Prostate gland (tissue), 2 donors: ENCODE data around the gene UPP1. TPM values are rescaled to one million over a fixed set of nuclear protein-coding genes. Genes with fewer than 3 reads are reported as not detected.

Source experiments
- DNase-seq: peaks from one replicate; pipeline ENCODE4 v3.0.0-alpha.2; 2019; ENCODE audit warnings: low spot score
- H3K27ac ChIP-seq, 2 donors: fragments of 200-600 bp; sonication (generic); 2 replicates each; pipeline ENCODE4 v1.5.1; 2017 to 2019
- H3K27me3 ChIP-seq: fragments of 200-600 bp; sonication (generic); replicated peaks from 2 replicates; pipeline ENCODE4 v1.5.1; 2019; ENCODE audit not compliant: insufficient read depth
- H3K36me3 ChIP-seq, 2 donors: fragments of 200-600 bp; sonication (generic); 1 replicate in 1 of 2; 2 replicates in 1 of 2; pipeline versions ENCODE4 v1.5.1 to v1.8.1; 2017 to 2019
- H3K4me1 ChIP-seq: fragments of 200-600 bp; sonication (generic); replicated peaks from 2 replicates; pipeline ENCODE4 v1.5.1; 2019
- H3K4me3 ChIP-seq, 2 donors: fragments of 200-600 bp; sonication (generic); 2 replicates each; pipeline ENCODE4 v1.5.1; 2017 to 2019
- H3K9me3 ChIP-seq: fragments of 200-600 bp; sonication (generic); 2 replicates; pipeline ENCODE4 v1.5.1; 2017
- POLR2A ChIP-seq: fragments of 450-650 bp; IDR thresholded peaks from one replicate; pipeline ENCODE4 v1.6.1; 2016; ENCODE audit warnings: antibody characterized with exemption, mild to moderate bottlenecking
- POLR2AphosphoS5 ChIP-seq: sonication (generic); formaldehyde crosslinking; IDR thresholded peaks from one replicate; pipeline ENCODE4 v1.6.1; 2017; ENCODE audit warnings: antibody characterized with exemption
- WGBS: methylation state at CpG from one replicate; pipeline ENCODE4 v1.1.5; 2018; 5-methylcytosine and 5-hydroxymethylcytosine counted together
- intact Hi-C: fragments of 100-400 bp; cut with DNase I; formaldehyde crosslinking; loops from one replicate; pipeline ENCODE4 v1.14.2; 2022
- total RNA-seq, 2 donors: library from RNA; depleted of rRNA; stranded (reverse); fragments of >200 nt; gene quantifications; one replicate each; pipeline ENCODE4 v1.1.0, GENCODE V29; 2016
- TF ChIP-seq, protein P1 (sequence below), 4 experiments: fragments of 200-600 bp in 2 of 4; fragments of 450-650 bp in 2 of 4; sonication (generic) in 2 of 4; IDR thresholded peaks; 1 replicate in 3 of 4; 2 replicates in 1 of 4; pipeline ENCODE4 v1.5.1; 2016 to 2019; ENCODE audit warnings: antibody characterized with exemption in 4 of 4, mild to moderate bottlenecking in 2 of 4, moderate library complexity in 2 of 4

UPP1 gene
- total RNA-seq, 2 donors from 2014 or later = 4.9 to 13.0 TPM

DNA sequence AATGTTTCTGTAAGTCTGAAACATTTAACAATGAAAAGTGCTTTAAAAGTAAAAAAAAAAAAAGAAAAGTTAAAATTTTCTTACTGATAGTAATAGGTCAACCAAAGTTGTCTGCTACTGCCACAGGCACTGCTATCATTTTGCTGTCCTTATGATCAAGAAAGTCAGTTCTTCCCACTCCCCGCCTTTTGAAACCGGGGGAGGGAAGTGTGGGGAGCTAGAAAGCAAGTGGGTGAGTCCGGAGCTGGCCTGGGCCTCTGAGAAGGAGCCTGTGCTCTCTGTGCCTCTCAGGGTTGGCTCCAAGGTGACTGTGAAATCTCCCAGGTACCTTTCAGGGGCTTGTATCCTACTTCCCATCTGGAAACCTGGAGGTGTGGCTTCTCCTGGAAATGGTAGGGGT lies 46.4 kb upstream of the UPP1 start:
- intact Hi-C loops = no loop called here
- no peak overlapping the region for H3K27ac ChIP-seq
- H3K36me3 ChIP-seq = no peaks in the 10 kb centered on the region
- 47% methylated on average over 3 of the region's 3 CpGs for WGBS
- no peaks in the 10 kb centered on the region for H3K9me3 ChIP-seq
- TF ChIP-seq POLR2AphosphoS5 = no peak
- no peak for DNase-seq
- no peaks in the 10 kb centered on the region for H3K27me3 ChIP-seq
- H3K4me3 ChIP-seq = no peak overlapping the region
- H3K4me1 ChIP-seq = no peaks in the 10 kb centered on the region

DNA sequence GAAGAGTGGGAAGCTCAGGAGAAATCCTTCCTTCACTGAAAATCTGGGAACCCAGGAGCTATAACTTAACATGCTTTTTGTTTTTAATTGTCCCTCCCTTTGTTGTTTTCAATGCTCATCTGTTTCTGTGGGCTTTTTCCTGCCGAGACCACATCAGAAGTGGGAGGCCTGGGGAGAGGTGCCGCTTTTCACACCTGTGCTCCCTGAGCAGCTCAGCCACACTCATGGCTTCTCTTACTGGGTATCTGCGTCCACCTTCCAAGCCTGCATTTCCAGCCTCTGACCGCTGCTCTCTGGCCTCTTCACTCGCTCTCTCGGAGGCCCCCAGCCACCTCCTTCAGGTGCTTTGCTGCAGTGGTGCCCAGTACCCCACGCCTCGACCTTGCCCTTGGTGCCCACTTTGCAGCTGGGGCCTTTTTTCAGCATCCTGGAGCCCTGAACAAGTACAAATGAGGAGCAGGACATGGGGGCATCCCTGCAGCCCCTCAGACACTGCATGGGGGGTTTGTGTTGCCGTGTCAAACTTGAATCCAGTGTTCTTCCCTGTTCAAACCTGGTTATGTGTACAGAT lies 43.8 kb upstream of the UPP1 start:
- no peak overlapping the region for H3K4me3 ChIP-seq
- no peak for DNase-seq
- WGBS = 70% methylated on average over 9 of the region's 9 CpGs
- H3K27me3 ChIP-seq = no peaks in the 10 kb centered on the region
- no peaks in the 10 kb centered on the region for H3K36me3 ChIP-seq
- TF ChIP-seq, protein P1, sequence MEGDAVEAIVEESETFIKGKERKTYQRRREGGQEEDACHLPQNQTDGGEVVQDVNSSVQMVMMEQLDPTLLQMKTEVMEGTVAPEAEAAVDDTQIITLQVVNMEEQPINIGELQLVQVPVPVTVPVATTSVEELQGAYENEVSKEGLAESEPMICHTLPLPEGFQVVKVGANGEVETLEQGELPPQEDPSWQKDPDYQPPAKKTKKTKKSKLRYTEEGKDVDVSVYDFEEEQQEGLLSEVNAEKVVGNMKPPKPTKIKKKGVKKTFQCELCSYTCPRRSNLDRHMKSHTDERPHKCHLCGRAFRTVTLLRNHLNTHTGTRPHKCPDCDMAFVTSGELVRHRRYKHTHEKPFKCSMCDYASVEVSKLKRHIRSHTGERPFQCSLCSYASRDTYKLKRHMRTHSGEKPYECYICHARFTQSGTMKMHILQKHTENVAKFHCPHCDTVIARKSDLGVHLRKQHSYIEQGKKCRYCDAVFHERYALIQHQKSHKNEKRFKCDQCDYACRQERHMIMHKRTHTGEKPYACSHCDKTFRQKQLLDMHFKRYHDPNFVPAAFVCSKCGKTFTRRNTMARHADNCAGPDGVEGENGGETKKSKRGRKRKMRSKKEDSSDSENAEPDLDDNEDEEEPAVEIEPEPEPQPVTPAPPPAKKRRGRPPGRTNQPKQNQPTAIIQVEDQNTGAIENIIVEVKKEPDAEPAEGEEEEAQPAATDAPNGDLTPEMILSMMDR (IDR thresholded peaks at IDR 0.05) = no peak
- TF ChIP-seq POLR2AphosphoS5 (no peak), POLR2A (no peak)
- H3K27ac ChIP-seq = no peak overlapping the region
- intact Hi-C loops = no loop called here
- no peaks in the 10 kb centered on the region for H3K9me3 ChIP-seq
- H3K4me1 ChIP-seq = no peaks in the 10 kb centered on the region

DNA sequence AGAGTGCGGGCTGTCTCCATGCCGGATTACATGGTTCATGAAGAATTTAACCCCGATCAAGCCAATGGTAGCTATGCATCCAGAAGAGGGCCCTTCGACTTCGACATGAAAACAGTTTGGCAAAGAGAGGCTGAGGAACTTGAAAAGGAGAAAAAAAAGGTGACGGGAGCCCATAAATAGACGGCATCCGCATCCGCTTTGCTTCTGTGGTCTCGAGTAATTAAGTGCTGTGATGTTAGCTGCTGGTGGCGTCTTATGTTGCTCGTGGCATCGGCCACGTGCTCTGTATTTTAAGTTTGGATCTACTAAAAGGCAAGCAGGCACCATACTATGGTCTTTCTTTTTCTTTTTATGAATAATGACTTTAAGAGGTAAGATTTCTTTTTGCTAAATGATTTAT lies 42.6 kb upstream of the UPP1 start:
- Histone ChIP-seq H3K4me3 (no peak overlapping the region), H3K36me3 (no peaks in the 10 kb centered on the region), H3K27ac (no peak overlapping the region), H3K27me3 (no peaks in the 10 kb centered on the region), H3K4me1 (no peaks in the 10 kb centered on the region), H3K9me3 (no peaks in the 10 kb centered on the region)
- no peak for DNase-seq
- intact Hi-C loops = no loop called here
- 65% methylated on average over 14 of the region's 14 CpGs for WGBS
- TF ChIP-seq POLR2AphosphoS5 (no peak), POLR2A (no peak)
- TF ChIP-seq, protein P1 (IDR thresholded peaks at IDR 0.05) = no peak

DNA sequence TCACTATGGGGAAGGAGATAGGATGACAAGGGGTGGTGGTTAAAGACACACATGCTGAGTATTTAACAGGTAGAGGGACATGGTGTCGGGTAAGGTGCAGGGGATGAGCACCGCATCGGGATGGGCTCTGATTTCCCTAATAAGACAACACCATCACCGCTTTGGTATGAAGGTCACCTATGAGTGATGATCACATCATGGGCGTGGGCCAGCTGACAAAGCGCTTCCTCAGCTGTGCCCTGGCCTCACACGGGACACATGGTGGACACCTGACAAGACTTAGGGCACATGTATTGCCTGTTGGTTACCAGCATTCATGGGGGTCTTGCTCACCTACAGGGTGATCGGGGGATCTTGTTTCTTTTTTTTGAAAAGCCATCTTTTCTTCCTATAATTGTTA lies 41.0 kb upstream of the UPP1 start:
- no peak for DNase-seq
- Histone ChIP-seq H3K27ac (no peak overlapping the region), H3K4me3 (no peak overlapping the region), H3K27me3 (no peaks in the 10 kb centered on the region), H3K9me3 (no peaks in the 10 kb centered on the region), H3K4me1 (no peaks in the 10 kb centered on the region), H3K36me3 (no peaks in the 10 kb centered on the region)
- 92% methylated on average over 8 of the region's 8 CpGs for WGBS
- TF ChIP-seq, protein P1 (IDR thresholded peaks at IDR 0.05) = no peak
- TF ChIP-seq POLR2AphosphoS5 (no peak), POLR2A (no peak)
- intact Hi-C loops = no loop called here

DNA sequence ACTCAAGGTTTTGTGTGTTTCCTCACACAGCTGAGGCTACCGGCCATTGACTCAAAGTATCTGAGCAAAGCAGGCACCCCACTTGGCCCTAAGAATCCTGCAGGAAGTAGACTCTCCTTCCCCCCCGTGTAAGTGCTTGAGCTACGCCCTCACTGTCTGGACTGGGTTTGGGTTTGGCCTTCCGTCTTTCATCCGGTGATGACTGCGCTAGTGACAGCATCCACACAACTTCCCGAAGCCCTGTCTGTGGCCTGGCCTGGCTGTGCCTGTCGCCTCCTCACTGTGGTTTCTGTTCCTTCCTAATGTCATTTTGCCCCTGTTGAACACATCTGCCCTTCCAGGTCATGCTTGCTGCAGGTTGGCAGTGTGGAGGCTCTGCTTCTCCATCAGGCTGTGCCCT lies 39.2 kb upstream of the UPP1 start:
- DNase-seq = no peak
- intact Hi-C loops = no loop called here
- no peaks in the 10 kb centered on the region for H3K27me3 ChIP-seq
- no peaks in the 10 kb centered on the region for H3K9me3 ChIP-seq
- 84% methylated on average over 8 of the region's 8 CpGs for WGBS
- no peaks in the 10 kb centered on the region for H3K36me3 ChIP-seq
- H3K4me1 ChIP-seq = no peaks in the 10 kb centered on the region
- no peak overlapping the region for H3K27ac ChIP-seq
- TF ChIP-seq, protein P1 (IDR thresholded peaks at IDR 0.05) = no peak
- TF ChIP-seq POLR2A = no peak
- no peak for TF ChIP-seq POLR2AphosphoS5
- no peak overlapping the region for H3K4me3 ChIP-seq
